Measurements from ENCODE around the gene CD8B. TPM values are rescaled to one million over a fixed set of nuclear protein-coding genes. Genes with fewer than 3 reads are reported as not detected.

Gene CD8B
- total RNA-seq, 8 experiments from 2014 or later: 0.25 to 0.43 TPM; not detected in 6

GRCh38 chr2:86831537-86831936 lies 30.1 kb downstream of the CD8B start:
- Histone ChIP-seq H3K4me3 (no peak overlapping the region), H3K4me1 (replicated peaks in 1 of 2) (no peaks in the 10 kb centered on the region), H3K27ac (no peak overlapping the region)
- no peak for ATAC-seq (replicated peaks in 6 of 8)
- in situ Hi-C loops (cut with MboI; ENCODE audit: low pct_unique_long_range_greater_than_20kb in 2 of 9, low sequenced_read_pairs in 9 of 9, unreplicated experiment in 9 of 9): no loop called here
- WGBS, 10 experiments: 0 to 80% (median 13%) methylated on average over 1 to 2 of the region's 2 CpGs; no CpG with 5 or more reads in 5 of the 10 experiments

- no peak for ATAC-seq (replicated peaks in 6 of 8)
- H3K27ac ChIP-seq: no peak overlapping the region
- peaks cover 0 to 3% of the 10 kb centered on the region in 2 donors for H3K4me1 ChIP-seq (replicated peaks in 1 of 2)
- in situ Hi-C loops (cut with MboI; ENCODE audit: low pct_unique_long_range_greater_than_20kb in 2 of 9, low sequenced_read_pairs in 9 of 9, unreplicated experiment in 9 of 9): no loop called here
- 17 to 100% (median 80%) methylated on average over 2 to 4 of the region's 4 CpGs; no CpG with 5 or more reads in 7 of the 10 experiments for WGBS, 10 experiments
- no peak overlapping the region for H3K4me3 ChIP-seq
Observed at GRCh38 chr2:86826951-86827350, 34.7 kb downstream of the CD8B start.

DNA sequence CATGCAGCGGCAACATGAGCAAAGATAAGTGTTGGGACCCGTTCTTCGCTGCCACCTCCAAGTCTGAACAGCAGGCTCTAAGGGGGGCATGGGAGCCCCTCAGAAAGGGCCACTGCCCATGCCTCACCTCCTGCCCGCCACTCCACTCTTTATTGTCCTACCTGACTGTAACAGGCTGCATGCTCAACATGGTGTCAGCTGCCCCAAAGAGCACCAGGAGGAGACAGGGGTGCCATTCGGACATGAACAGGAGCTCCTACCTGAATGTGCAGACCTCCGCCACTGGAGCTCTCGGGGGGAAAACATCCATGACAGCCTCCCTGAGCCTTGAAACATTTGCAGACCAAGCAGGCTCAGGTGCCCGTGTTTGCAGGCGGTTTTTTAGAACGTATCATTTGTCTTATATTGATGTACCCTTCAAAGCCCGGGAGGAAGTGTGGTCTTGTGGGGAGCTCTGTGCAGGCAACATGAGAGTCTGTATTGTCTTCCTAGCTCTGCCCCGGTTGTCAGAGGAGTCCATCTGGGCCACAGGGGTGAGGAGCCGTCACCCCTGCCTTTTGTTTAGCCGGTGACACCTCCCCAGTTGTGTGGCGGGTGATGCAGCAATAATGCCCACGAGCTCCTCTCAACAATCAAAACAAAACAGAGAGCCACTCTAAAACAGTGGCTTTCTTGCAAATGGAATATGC lies 35.8 kb downstream of the CD8B start:
- Histone ChIP-seq H3K4me1 (replicated peaks in 1 of 2) (peaks cover 0 to 3% of the 10 kb centered on the region in 2 donors), H3K27ac (no peak overlapping the region), H3K4me3 (no peak overlapping the region)
- ATAC-seq (replicated peaks in 6 of 8): peak in 2 of 8 experiments; percentile 35 to 51
- in situ Hi-C loops (cut with MboI; ENCODE audit: low pct_unique_long_range_greater_than_20kb in 2 of 9, low sequenced_read_pairs in 9 of 9, unreplicated experiment in 9 of 9): no loop called here
- 38 to 89% (median 76%) methylated on average over 2 to 5 of the region's 16 CpGs; no CpG with 5 or more reads in 5 of the 10 experiments for WGBS, 10 experiments

DNA sequence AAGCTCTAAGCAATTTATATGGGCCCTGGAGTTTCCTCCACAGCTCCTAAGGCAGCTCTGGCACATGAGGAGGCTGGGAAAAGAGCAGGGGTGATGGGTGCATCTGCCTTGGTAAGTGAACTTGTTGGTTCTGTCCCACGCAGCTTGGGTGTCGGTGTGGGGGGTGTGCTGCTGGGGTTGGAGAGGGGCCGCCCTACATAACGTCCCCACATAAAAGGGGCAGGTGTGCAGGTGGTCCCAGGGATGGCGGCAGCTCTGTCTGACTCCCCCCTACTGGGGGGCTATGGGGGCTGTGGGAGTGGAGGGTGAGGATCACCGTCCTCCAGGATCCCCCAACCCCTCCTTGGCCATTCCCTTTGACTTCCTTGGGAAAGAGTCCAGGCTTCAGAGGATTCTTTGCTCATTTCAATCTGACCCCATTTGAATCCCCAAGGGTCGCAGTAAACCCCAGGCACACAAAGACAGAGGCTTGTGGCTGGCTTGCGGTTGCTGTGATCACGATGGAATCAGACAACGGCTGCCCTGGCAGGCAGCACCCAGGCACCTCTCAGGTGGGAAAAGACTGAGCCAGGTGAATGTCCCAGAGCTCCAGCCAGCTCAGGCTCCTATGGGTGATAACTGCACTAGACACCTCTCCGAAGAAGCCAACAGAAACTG lies 36.5 kb downstream of the CD8B start:
- 100% methylated on average over 1 to 3 of the region's 11 CpGs; no CpG with 5 or more reads in 7 of the 10 experiments for WGBS, 10 experiments
- in situ Hi-C loops (cut with MboI; ENCODE audit: low pct_unique_long_range_greater_than_20kb in 2 of 9, low sequenced_read_pairs in 9 of 9, unreplicated experiment in 9 of 9): no loop called here

DNA sequence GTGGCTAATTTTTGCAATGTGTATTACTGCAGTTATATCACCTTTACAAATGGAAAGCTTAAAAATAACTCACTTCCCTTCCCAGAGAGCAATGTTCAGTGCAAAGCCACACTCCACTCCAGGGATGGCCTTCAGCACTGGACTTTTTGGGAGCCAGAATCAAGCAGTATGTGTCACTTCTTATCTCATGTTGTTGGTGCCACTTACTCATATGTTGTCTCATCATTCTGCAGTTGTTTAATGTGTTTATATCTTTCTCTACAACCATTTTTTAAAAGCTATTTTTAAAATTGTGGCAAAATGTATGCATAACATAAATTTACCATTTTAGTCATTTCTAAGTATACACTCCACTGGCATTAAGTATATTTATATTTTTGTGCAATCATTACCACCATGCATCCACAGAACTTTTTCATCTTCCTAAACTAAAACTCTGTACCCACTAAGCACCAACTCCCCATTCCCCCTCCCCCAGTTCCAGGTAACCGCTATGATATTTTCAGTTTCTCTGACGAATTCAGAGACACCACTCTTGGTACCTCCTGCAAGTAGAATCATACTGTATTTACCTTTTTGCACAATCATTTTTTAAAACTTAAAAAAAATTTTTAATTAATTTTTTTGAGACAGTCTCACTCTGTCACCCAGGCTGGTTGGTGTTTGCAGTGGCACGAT lies 38.9 kb downstream of the CD8B start:
- Histone ChIP-seq H3K27ac (no peak overlapping the region), H3K4me1 (replicated peaks in 1 of 2) (peaks cover 0 to 3% of the 10 kb centered on the region in 2 donors), H3K4me3 (no peak overlapping the region)
- 44 to 100% (median 92%) methylated on average over 1 to 3 of the region's 3 CpGs; no CpG with 5 or more reads in 1 of the 10 experiments for WGBS, 10 experiments
- in situ Hi-C loops (cut with MboI; ENCODE audit: low pct_unique_long_range_greater_than_20kb in 2 of 9, low sequenced_read_pairs in 9 of 9, unreplicated experiment in 9 of 9): no loop called here
- no peak for ATAC-seq (replicated peaks in 6 of 8)

More for the DNA sequence above, 36.5 kb downstream of the CD8B start:
- ATAC-seq (replicated peaks in 6 of 8): no peak
- no peak overlapping the region for H3K4me3 ChIP-seq
- no peak overlapping the region for H3K27ac ChIP-seq
- H3K4me1 ChIP-seq (replicated peaks in 1 of 2): peaks cover 0 to 3% of the 10 kb centered on the region in 2 donors

DNA sequence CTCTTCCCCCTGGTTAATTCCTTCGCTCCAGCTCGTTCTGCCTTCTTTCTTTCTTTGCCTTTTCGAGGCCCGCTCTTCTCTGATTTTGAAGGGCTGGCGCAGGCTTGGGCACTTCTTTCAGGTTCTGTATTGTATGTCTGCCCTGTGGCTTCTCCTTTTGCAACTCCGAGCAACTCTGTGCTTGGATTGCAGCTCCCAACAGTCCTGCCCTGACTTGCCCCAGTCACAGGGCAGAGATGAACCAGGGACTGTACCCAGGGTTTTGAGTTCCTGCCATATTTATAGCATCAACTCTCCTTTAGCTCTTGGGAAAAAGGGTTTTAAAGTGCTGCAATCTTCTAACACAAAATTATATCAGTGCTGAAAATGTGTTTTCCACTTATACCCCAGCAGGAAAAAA lies 39.8 kb downstream of the CD8B start:
- Histone ChIP-seq H3K27ac (no peak overlapping the region), H3K4me3 (no peak overlapping the region), H3K4me1 (replicated peaks in 1 of 2) (peaks cover 0 to 3% of the 10 kb centered on the region in 2 donors)
- 63 to 100% (median 86%) methylated on average over 1 to 5 of the region's 6 CpGs; no CpG with 5 or more reads in 4 of the 10 experiments for WGBS, 10 experiments
- no peak for ATAC-seq (replicated peaks in 6 of 8)
- in situ Hi-C loops (cut with MboI; ENCODE audit: low pct_unique_long_range_greater_than_20kb in 2 of 9, low sequenced_read_pairs in 9 of 9, unreplicated experiment in 9 of 9): no loop called here

GRCh38 chr2:86821306-86821705 lies 40.4 kb downstream of the CD8B start:
- in situ Hi-C loops (cut with MboI; ENCODE audit: low pct_unique_long_range_greater_than_20kb in 2 of 9, low sequenced_read_pairs in 9 of 9, unreplicated experiment in 9 of 9): no loop called here
- 40 to 88% (median 80%) methylated on average over 1 to 9 of the region's 13 CpGs; no CpG with 5 or more reads in 5 of the 10 experiments for WGBS, 10 experiments

DNA sequence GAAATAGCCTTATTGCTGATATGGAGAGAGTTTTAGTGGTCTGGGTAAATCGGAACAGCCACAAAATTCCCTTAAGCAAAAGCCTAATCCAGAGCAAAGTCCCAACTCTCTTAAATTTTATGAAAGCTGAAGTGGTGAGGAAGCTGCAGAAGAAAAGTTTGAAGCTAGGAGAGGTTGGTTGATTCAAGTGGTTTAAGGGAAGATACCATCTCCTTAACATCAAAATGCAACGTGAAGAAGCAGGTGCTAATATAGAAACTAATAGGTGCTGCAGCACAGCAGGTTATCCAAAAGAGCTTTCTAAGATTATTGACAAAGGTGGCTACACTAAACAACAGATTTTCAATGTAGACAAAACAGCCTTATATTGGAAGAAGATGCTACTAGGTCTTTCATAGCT lies 42.7 kb downstream of the CD8B start:
- WGBS, 10 experiments: 34 to 100% (median 88%) methylated on average over 1 to 2 of the region's 2 CpGs
- Histone ChIP-seq H3K4me1 (replicated peaks in 1 of 2) (no peaks in the 10 kb centered on the region), H3K27ac (no peak overlapping the region), H3K4me3 (no peak overlapping the region)
- in situ Hi-C loops (cut with MboI; ENCODE audit: low pct_unique_long_range_greater_than_20kb in 2 of 9, low sequenced_read_pairs in 9 of 9, unreplicated experiment in 9 of 9): no loop called here
- ATAC-seq (replicated peaks in 6 of 8): no peak

More at GRCh38 chr2:86821306-86821705, 40.4 kb downstream of the CD8B start:
- Histone ChIP-seq H3K4me3 (no peak overlapping the region), H3K27ac (no peak overlapping the region), H3K4me1 (replicated peaks in 1 of 2) (peaks cover 0 to 3% of the 10 kb centered on the region in 2 donors)
- no peak for ATAC-seq (replicated peaks in 6 of 8)

DNA sequence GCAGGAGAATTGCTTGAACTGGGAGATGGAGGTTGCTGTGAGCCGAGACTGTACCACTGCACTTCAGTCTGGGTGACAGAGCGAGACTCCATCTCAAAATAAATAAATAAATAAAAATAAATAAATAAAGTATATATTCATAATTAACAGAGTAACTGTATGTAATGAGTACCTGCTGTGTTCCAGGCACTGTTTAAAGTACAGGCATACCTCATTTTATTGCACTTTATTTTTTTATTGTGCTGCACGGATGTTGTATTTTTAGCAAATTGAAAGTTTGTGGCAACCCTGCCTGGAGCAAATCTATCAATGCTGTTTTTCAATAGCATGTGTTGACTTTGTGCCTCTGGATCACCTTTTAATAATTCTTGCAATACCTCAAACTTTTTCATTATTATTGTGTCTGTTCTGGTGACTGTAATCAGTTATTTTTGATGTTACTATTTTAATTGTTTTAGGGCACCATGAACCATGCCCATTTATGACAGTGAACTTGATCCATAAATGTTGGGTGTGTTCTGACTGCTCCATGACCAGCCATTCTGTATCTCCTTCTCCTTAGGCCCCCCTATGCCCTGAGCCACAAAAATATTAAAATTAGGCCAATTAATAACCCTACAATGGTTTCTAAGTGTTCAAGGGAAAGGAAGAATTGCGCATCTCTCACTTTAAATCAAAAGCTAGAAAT lies 43.4 kb downstream of the CD8B start:
- no peak for ATAC-seq (replicated peaks in 6 of 8)
- in situ Hi-C loops (cut with MboI; ENCODE audit: low pct_unique_long_range_greater_than_20kb in 2 of 9, low sequenced_read_pairs in 9 of 9, unreplicated experiment in 9 of 9): no loop called here

GRCh38 chr2:86815611-86816010 lies 46.1 kb downstream of the CD8B start:
- in situ Hi-C loops (cut with MboI; ENCODE audit: low pct_unique_long_range_greater_than_20kb in 2 of 9, low sequenced_read_pairs in 9 of 9, unreplicated experiment in 9 of 9): no loop called here
- WGBS, 10 experiments: 17 to 89% (median 59%) methylated on average over 1 of the region's 1 CpG; no CpG with 5 or more reads in 4 of the 10 experiments
- Histone ChIP-seq H3K4me1 (replicated peaks in 1 of 2) (no peaks in the 10 kb centered on the region), H3K4me3 (no peak overlapping the region), H3K27ac (no peak overlapping the region)
- ATAC-seq (replicated peaks in 6 of 8): no peak

More for the DNA sequence above, 43.4 kb downstream of the CD8B start:
- no peaks in the 10 kb centered on the region for H3K4me1 ChIP-seq (replicated peaks in 1 of 2)
- 53 to 100% (median 90%) methylated on average over 1 to 4 of the region's 4 CpGs for WGBS, 10 experiments
- H3K4me3 ChIP-seq: no peak overlapping the region
- H3K27ac ChIP-seq: no peak overlapping the region

DNA sequence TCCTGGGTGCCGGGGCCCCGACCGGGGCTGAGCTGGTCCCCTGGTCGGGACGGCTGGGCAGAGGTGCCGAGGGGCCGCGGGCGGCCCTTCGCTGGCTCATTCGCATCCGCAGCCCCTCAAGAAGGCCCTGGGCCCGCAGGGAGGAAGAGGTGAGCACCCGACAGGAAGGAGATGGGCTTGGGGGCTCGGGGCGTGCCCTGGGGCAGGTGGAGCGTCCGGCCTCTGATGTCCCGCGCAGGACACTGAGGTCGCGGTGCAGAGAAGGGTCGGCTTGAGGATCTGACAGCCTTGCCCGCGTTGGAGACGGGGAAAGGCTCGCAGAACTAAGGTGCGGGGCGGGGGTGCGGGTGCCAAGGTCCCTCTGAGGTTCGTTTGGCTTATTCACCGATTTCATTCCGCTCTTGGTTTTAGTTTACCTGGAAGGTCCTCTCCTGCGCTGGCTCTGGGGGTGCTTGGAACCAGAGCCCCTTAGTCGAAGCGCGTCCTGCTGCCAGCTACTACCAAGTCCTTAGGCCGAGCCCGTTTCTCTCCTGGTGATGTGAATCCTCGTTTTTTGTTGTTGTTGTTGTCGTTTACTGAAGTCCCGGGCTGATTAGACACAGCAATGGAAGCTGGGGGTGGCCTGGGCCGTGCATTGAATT lies 52.1 kb downstream of the CD8B start:
- H3K4me1 ChIP-seq (replicated peaks in 1 of 2): peaks cover 0 to 5% of the 10 kb centered on the region in 2 donors
- no peak overlapping the region for H3K27ac ChIP-seq
- ATAC-seq (replicated peaks in 6 of 8): no peak
- H3K4me3 ChIP-seq: peak overlapping the region in 2 of 5 donors; percentile 45 to 47
- in situ Hi-C loops (cut with MboI; ENCODE audit: low pct_unique_long_range_greater_than_20kb in 2 of 9, low sequenced_read_pairs in 9 of 9, unreplicated experiment in 9 of 9): no loop called here
- 6 to 85% (median 29%) methylated on average over 2 to 13 of the region's 43 CpGs; no CpG with 5 or more reads in 2 of the 10 experiments for WGBS, 10 experiments
